Mesendoderm (in vitro differentiated cells): ENCODE data around the gene SSR1.

Experiments used
- DNase-seq: peaks from one replicate; pipeline ENCODE4 v3.0.0; 2013
- H2AK5ac ChIP-seq: 2 replicates; pipeline ENCODE4 v1.6.1; 2013; ENCODE audit warnings: low read length, inconsistent platforms
- H2BK120ac ChIP-seq: 2 replicates; pipeline ENCODE4 v1.6.1; 2013; ENCODE audit warnings: low read depth, mild to moderate bottlenecking, low read length, moderate library complexity, mixed read lengths
- H2BK15ac ChIP-seq: replicated peaks from 2 replicates; pipeline ENCODE4 v1.6.1; 2013; ENCODE audit warnings: low read depth, mild to moderate bottlenecking, moderate library complexity
- H2BK5ac ChIP-seq: 2 replicates; pipeline ENCODE4 v1.6.1; 2013; ENCODE audit warnings: low read length, inconsistent platforms
- H3K18ac ChIP-seq: 2 replicates; pipeline ENCODE4 v1.6.1; 2013; ENCODE audit warnings: mild to moderate bottlenecking, low read length, mixed read lengths
- H3K23ac ChIP-seq: one replicate; pipeline ENCODE4 v1.6.1; 2013; ENCODE audit warnings: low read length
- H3K27ac ChIP-seq: 2 replicates; pipeline ENCODE4 v1.5.1; 2013; ENCODE audit warnings: low read depth, mild to moderate bottlenecking, inconsistent platforms, low read length, moderate library complexity
- H3K27me3 ChIP-seq: 2 replicates; pipeline ENCODE4 v1.6.1; 2013; ENCODE audit warnings: low read length, control low read depth, mild to moderate bottlenecking, inconsistent platforms; ENCODE audit not compliant: insufficient read depth, poor library complexity
- H3K36me3 ChIP-seq: 2 replicates; pipeline ENCODE4 v1.6.1; 2013; ENCODE audit warnings: low read length, inconsistent platforms; ENCODE audit not compliant: control insufficient read depth, insufficient read depth
- H3K4ac ChIP-seq: one replicate; pipeline ENCODE4 v1.6.1; 2013; ENCODE audit warnings: low read depth, mild to moderate bottlenecking, low read length, moderate library complexity
- H3K4me1 ChIP-seq: 2 replicates; pipeline ENCODE4 v1.6.1; 2013; ENCODE audit warnings: low read depth, low read length, inconsistent platforms; ENCODE audit not compliant: control insufficient read depth
- H3K4me2 ChIP-seq: 2 replicates; pipeline ENCODE4 v1.6.1; 2013; ENCODE audit warnings: low read length
- H3K4me3 ChIP-seq: 2 replicates; pipeline ENCODE4 v1.5.1; 2013; ENCODE audit warnings: mild to moderate bottlenecking, low read length
- H3K56ac ChIP-seq: one replicate; pipeline ENCODE4 v1.6.1; 2013; ENCODE audit warnings: low read length
- H3K79me1 ChIP-seq: 2 replicates; pipeline ENCODE4 v1.6.1; 2013; ENCODE audit warnings: low read length, inconsistent platforms
- H3K79me2 ChIP-seq: 2 replicates; pipeline ENCODE4 v1.6.1; 2013; ENCODE audit warnings: mild to moderate bottlenecking, low read length; ENCODE audit not compliant: control insufficient read depth, insufficient read depth
- H3K9ac ChIP-seq: 2 replicates; pipeline ENCODE4 v1.6.1; 2013; ENCODE audit warnings: low read length, inconsistent platforms
- H4K5ac ChIP-seq: one replicate; pipeline ENCODE4 v1.6.1; 2013; ENCODE audit warnings: low read length
- H4K8ac ChIP-seq: one replicate; pipeline ENCODE4 v1.6.1; 2013; ENCODE audit warnings: low read depth, mild to moderate bottlenecking, control low read depth, low read length, moderate library complexity
- whole genome bisulfite sequencing: extraction: QIAGEN DNeasy Blood & Tissue Kit; methylation state at CpG from one replicate; pipeline ENCODE4 v1.1.7; 2013; ENCODE audit warnings: low lambda C conversion rate, missing lambda C conversion rate; ENCODE audit not compliant: insufficient coverage; ENCODE audit errors: extremely low coverage; 5-methylcytosine and 5-hydroxymethylcytosine counted together

The SSR1 gene

DNA sequence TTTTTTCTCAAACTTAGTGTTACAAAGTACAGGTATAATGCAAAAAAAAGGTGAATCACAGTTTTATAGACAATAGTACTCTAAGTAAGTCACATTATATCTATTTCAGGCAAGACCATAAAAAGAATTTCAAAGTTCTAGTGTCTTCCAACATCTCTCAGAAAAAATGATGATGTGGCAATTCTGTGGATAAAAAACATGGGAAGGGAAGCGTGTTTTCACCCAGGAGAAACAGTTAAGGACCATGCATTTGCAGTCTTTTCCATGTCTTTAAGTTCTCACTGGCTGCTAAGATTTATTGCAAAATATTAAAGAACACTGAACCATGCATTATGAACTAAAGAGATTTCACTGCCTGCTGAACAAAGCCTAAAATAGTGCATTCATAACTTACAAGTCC is 1.8 kb downstream of the SSR1 start:
- Histone ChIP-seq H3K27ac (no peak overlapping the region), H3K56ac (no peak overlapping the region), H4K5ac (no peak overlapping the region), H3K4me2 (peak overlapping the region; percentile 10), H3K9ac (peak overlapping the region; percentile 14), H3K36me3 (no peaks in the 10 kb centered on the region), H3K27me3 (no peaks in the 10 kb centered on the region), H3K79me2 (peaks cover 22% of the 10 kb centered on the region), H3K4ac (no peak overlapping the region), H3K18ac (no peak overlapping the region), H2BK15ac (no peak overlapping the region), H4K8ac (no peak overlapping the region), H2BK120ac (no peak overlapping the region), H2BK5ac (no peak overlapping the region), H3K23ac (no peak overlapping the region), H3K4me1 (no peaks in the 10 kb centered on the region), H3K79me1 (peaks cover 2% of the 10 kb centered on the region), H3K4me3 (no peak overlapping the region), H2AK5ac (no peak overlapping the region)
- no CpG with 5 or more reads among the region's 1 CpG for WGBS
- no peak for DNase-seq

DNA sequence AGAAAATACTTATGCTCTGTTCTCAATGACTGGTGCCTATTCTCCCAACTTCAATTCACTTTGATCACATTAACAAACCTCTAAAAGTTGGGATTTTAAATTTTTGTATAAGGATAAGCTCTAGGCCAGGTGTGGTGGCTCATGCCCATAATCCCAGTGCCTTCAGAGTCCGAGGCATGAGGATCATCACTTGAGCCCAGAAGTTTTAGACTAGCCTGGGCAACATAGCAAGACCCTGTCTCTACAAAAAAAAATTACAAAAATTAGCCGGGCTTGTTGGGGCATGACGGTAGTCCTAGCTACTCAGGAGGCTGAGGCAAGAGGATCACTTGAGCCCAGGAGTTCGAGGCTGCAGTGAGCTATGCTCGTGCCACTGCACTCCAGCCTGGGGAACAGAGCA is 3.9 kb downstream of the SSR1 start:
- Histone ChIP-seq H2BK5ac (no peak overlapping the region), H3K36me3 (peaks cover 5% of the 10 kb centered on the region), H3K23ac (no peak overlapping the region), H2BK15ac (no peak overlapping the region), H2BK120ac (no peak overlapping the region), H3K56ac (no peak overlapping the region), H2AK5ac (no peak overlapping the region), H4K8ac (no peak overlapping the region), H3K27me3 (no peaks in the 10 kb centered on the region), H3K79me1 (peaks cover 6% of the 10 kb centered on the region), H3K27ac (no peak overlapping the region), H3K18ac (no peak overlapping the region), H3K9ac (no peak overlapping the region), H3K4ac (no peak overlapping the region), H3K4me1 (no peaks in the 10 kb centered on the region), H3K79me2 (peaks cover 25% of the 10 kb centered on the region), H3K4me2 (no peak overlapping the region), H4K5ac (no peak overlapping the region), H3K4me3 (no peak overlapping the region)
- WGBS = no CpG with 5 or more reads among the region's 5 CpGs
- DNase-seq = no peak

DNA sequence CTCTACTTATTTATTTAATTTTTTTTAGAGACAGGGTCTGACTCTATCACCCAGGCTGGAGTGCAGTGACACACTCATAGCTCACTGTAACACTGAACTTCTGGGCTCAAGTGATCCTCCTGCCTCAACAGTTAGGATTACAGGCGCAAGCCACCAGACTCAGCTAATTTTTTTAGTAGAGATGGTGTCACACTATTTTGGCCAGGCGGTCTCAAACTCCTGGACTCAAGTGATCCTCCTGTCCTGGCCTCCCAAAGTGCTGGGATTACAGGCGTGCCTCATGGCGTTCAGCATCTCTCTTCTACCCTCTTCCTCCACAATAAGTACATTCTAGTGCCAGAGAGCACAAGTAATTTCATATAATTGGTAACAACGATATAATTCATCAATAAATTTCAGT is 5.5 kb downstream of the SSR1 start:
- H4K8ac ChIP-seq = no peak overlapping the region
- H3K79me1 ChIP-seq = peaks cover 6% of the 10 kb centered on the region
- H3K4me2 ChIP-seq = no peak overlapping the region
- WGBS = no CpG with 5 or more reads among the region's 5 CpGs
- H3K9ac ChIP-seq = no peak overlapping the region
- H2BK120ac ChIP-seq = no peak overlapping the region
- H3K4me1 ChIP-seq = no peaks in the 10 kb centered on the region
- no peak overlapping the region for H3K56ac ChIP-seq
- no peak overlapping the region for H3K18ac ChIP-seq
- H3K23ac ChIP-seq = no peak overlapping the region
- no peak for DNase-seq
- no peak overlapping the region for H3K4me3 ChIP-seq
- peaks cover 21% of the 10 kb centered on the region for H3K79me2 ChIP-seq
- H3K4ac ChIP-seq = no peak overlapping the region
- no peak overlapping the region for H2BK5ac ChIP-seq
- no peak overlapping the region for H3K27ac ChIP-seq
- H2AK5ac ChIP-seq = no peak overlapping the region
- H3K27me3 ChIP-seq = no peaks in the 10 kb centered on the region
- peaks cover 5% of the 10 kb centered on the region for H3K36me3 ChIP-seq
- no peak overlapping the region for H4K5ac ChIP-seq
- no peak overlapping the region for H2BK15ac ChIP-seq

DNA sequence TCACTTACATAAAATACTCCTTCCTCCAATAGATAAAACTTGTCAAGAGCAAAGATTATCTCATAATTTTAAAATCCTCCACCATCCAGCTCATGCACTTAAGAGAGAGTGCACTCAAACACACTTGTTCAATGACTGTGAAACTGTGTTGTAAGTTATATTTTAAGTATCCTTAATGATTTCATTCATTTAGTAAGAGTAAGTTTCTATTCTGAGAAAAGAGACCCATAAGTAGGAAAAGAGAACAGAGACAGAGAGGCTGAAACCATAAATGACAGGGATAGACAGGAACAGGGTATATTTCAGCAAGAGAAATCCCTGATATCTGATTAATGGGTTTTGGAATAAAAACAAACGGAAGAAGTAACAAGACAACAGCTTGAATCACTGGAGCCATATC is 8.2 kb downstream of the SSR1 start:
- peaks cover 13% of the 10 kb centered on the region for H3K36me3 ChIP-seq
- no CpG with 5 or more reads among the region's 1 CpG for WGBS

DNA sequence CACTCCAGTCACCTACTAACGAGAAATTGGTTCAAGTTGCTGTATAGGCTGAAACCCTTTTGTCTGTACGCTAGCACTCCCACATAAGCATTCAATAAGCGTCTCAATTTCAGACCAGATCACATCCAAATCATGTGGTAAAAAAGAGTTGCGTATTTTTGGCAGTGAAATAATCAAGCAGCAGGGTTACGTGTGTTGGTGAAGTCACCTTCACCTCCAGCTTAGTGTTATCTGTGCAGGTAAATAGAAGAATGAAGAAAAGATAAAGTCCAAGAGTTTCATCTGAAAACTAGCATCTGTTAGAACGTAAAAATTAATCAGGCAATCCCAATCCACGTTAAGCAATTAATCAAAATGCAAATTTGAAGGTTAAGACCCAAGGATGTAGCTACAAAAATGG is 11.3 kb downstream of the SSR1 start:
- Histone ChIP-seq H3K4ac (no peak overlapping the region), H3K4me3 (no peak overlapping the region), H3K36me3 (peaks cover 13% of the 10 kb centered on the region), H3K23ac (no peak overlapping the region), H2AK5ac (no peak overlapping the region), H4K5ac (no peak overlapping the region), H3K27me3 (no peaks in the 10 kb centered on the region), H3K9ac (no peak overlapping the region), H3K79me2 (peaks cover 3% of the 10 kb centered on the region), H3K79me1 (peaks cover 5% of the 10 kb centered on the region), H3K4me1 (peaks cover 2% of the 10 kb centered on the region), H3K27ac (peak overlapping the region; percentile 3), H2BK15ac (no peak overlapping the region), H3K4me2 (no peak overlapping the region), H2BK5ac (no peak overlapping the region), H4K8ac (no peak overlapping the region), H3K56ac (no peak overlapping the region), H2BK120ac (no peak overlapping the region), H3K18ac (no peak overlapping the region)
- no peak for DNase-seq
- no CpG with 5 or more reads among the region's 7 CpGs for WGBS

More for the DNA sequence above, 8.2 kb downstream of the SSR1 start:
- no peak overlapping the region for H3K4me3 ChIP-seq
- H3K18ac ChIP-seq = no peak overlapping the region
- H2AK5ac ChIP-seq = no peak overlapping the region
- peaks cover 2% of the 10 kb centered on the region for H3K4me1 ChIP-seq
- no peak overlapping the region for H4K5ac ChIP-seq
- no peak overlapping the region for H2BK5ac ChIP-seq
- H3K9ac ChIP-seq = no peak overlapping the region
- H4K8ac ChIP-seq = no peak overlapping the region
- peaks cover 3% of the 10 kb centered on the region for H3K79me1 ChIP-seq
- H3K4ac ChIP-seq = no peak overlapping the region
- H2BK120ac ChIP-seq = no peak overlapping the region
- no peak overlapping the region for H3K4me2 ChIP-seq
- no peak for DNase-seq
- no peak overlapping the region for H3K27ac ChIP-seq
- no peak overlapping the region for H3K23ac ChIP-seq
- no peak overlapping the region for H3K56ac ChIP-seq
- peaks cover 8% of the 10 kb centered on the region for H3K79me2 ChIP-seq
- H3K27me3 ChIP-seq = no peaks in the 10 kb centered on the region
- H2BK15ac ChIP-seq = no peak overlapping the region

DNA sequence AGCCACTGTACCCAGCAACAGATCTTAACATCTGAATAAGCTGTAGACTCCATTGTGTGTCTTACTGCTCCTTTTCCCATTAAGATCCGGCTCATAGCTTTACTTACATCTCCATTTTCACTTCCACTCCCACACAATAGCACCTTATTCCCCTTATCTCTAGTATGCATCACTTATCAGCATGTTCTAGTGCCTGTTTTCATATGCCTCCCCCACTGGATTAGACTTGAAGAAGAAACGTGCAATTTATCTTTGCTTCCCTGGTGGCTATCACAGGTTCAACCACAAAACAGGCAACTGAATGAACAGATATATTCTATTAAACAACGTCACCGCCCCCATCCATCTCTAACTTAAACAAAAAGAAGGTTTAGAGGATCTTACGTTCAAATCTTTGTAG is 12.1 kb downstream of the SSR1 start:
- peaks cover 13% of the 10 kb centered on the region for H3K36me3 ChIP-seq

More for the DNA sequence above, 12.1 kb downstream of the SSR1 start:
- WGBS = no CpG with 5 or more reads among the region's 5 CpGs
- DNase-seq = peak; percentile 70
- no peak overlapping the region for H3K4me3 ChIP-seq
- H3K79me1 ChIP-seq = peaks cover 5% of the 10 kb centered on the region
- peaks cover 3% of the 10 kb centered on the region for H3K79me2 ChIP-seq
- no peak overlapping the region for H3K4me2 ChIP-seq
- no peak overlapping the region for H4K8ac ChIP-seq
- no peak overlapping the region for H2BK15ac ChIP-seq
- no peak overlapping the region for H3K23ac ChIP-seq
- no peak overlapping the region for H3K9ac ChIP-seq
- H2BK5ac ChIP-seq = no peak overlapping the region
- H4K5ac ChIP-seq = no peak overlapping the region
- H3K18ac ChIP-seq = no peak overlapping the region
- H3K27me3 ChIP-seq = no peaks in the 10 kb centered on the region
- no peak overlapping the region for H3K4ac ChIP-seq
- no peak overlapping the region for H2AK5ac ChIP-seq
- peak overlapping the region; percentile 38 for H3K27ac ChIP-seq
- peaks cover 2% of the 10 kb centered on the region for H3K4me1 ChIP-seq
- H3K56ac ChIP-seq = no peak overlapping the region
- H2BK120ac ChIP-seq = no peak overlapping the region
